Spinal cord (tissue), 10 donors: Measurements from ENCODE around the gene C2orf78. TPM values are rescaled to one million over a fixed set of nuclear protein-coding genes. Genes with fewer than 3 reads are reported as not detected.

Source experiments
- DNase-seq, 6 donors: peaks; one replicate each; pipeline versions ENCODE4 v3.0.0 to v3.0.0-alpha.2; 2013 to 2015; ENCODE audit warnings: low spot score in 6 of 6, low read depth in 4 of 6
- H3K27ac ChIP-seq: one replicate; pipeline ENCODE4 v1.5.1; 2013; ENCODE audit warnings: low read depth, low read length, control low read depth
- H3K27me3 ChIP-seq: one replicate; pipeline ENCODE4 v1.6.1; 2013; ENCODE audit warnings: low read length; ENCODE audit not compliant: control insufficient read depth, insufficient read depth
- H3K36me3 ChIP-seq: one replicate; pipeline ENCODE4 v1.6.1; 2013; ENCODE audit warnings: low read length; ENCODE audit not compliant: control insufficient read depth, insufficient read depth
- H3K4me1 ChIP-seq: one replicate; pipeline ENCODE4 v1.6.1; 2013; ENCODE audit warnings: low read length; ENCODE audit not compliant: control insufficient read depth, insufficient read depth
- H3K4me3 ChIP-seq: one replicate; pipeline ENCODE4 v1.5.1; 2013; ENCODE audit warnings: low read depth, low read length, control low read depth
- H3K9me3 ChIP-seq: one replicate; pipeline ENCODE4 v1.6.1; 2013; ENCODE audit warnings: low read length; ENCODE audit not compliant: control insufficient read depth, insufficient read depth
- WGBS: methylation state at CpG from one replicate; pipeline ENCODE4 v1.1.5; 2013; ENCODE audit warnings: missing lambda C conversion rate; ENCODE audit not compliant: insufficient coverage; 5-methylcytosine and 5-hydroxymethylcytosine counted together
- polyA plus RNA-seq, 2 donors: library from polyadenylated mRNA; unstranded; fragments of 120-200 nt; gene quantifications; one replicate each; pipeline ENCODE4 v1.2.1, GENCODE V29; 2013; ENCODE audit not compliant: insufficient read length in 2 of 2
- total RNA-seq, 2 donors: library from RNA; depleted of rRNA in 1 of 2; stranded (reverse); fragments of 120-200 nt in 1 of 2; fragments of >200 nt in 1 of 2; gene quantifications; one replicate each; pipeline versions ENCODE4 v1.2.3 to v1.2.4, GENCODE V29; 2013 to 2014
- donor health status: healthy.

The C2orf78 gene
- total and polyA plus RNA-seq, 4 donors = not detected

GRCh38 chr2:73832930-73833329, 48.9 kb downstream of the C2orf78 start:
- Histone ChIP-seq H3K27me3 (no peaks in the 10 kb centered on the region), H3K4me1 (peaks cover 7% of the 10 kb centered on the region), H3K36me3 (peaks cover 23% of the 10 kb centered on the region), H3K27ac (no peak overlapping the region), H3K9me3 (no peaks in the 10 kb centered on the region), H3K4me3 (no peak overlapping the region)
- DNase-seq = no peak

- Histone ChIP-seq H3K36me3 (peaks cover 23% of the 10 kb centered on the region), H3K4me1 (no peaks in the 10 kb centered on the region), H3K27me3 (no peaks in the 10 kb centered on the region), H3K4me3 (no peak overlapping the region), H3K9me3 (no peaks in the 10 kb centered on the region), H3K27ac (no peak overlapping the region)
- 85% methylated on average over 7 of the region's 17 CpGs for WGBS
- DNase-seq = no peak
Observed at GRCh38 chr2:73836141-73836943, 52.4 kb downstream of the C2orf78 start.

GRCh38 chr2:73837847-73838585, 54.0 kb downstream of the C2orf78 start:
- peaks cover 26% of the 10 kb centered on the region for H3K36me3 ChIP-seq
- H3K4me1 ChIP-seq = no peaks in the 10 kb centered on the region
- DNase-seq = no peak
- no peaks in the 10 kb centered on the region for H3K27me3 ChIP-seq
- WGBS = 76% methylated on average over 4 of the region's 4 CpGs
- peak overlapping the region; percentile 31 for H3K27ac ChIP-seq
- no peak overlapping the region for H3K4me3 ChIP-seq
- no peaks in the 10 kb centered on the region for H3K9me3 ChIP-seq

GRCh38 chr2:73838889-73839534, 55.0 kb downstream of the C2orf78 start:
- no CpG with 5 or more reads among the region's 2 CpGs for WGBS
- peaks cover 22% of the 10 kb centered on the region for H3K36me3 ChIP-seq
- H3K27ac ChIP-seq = peak overlapping the region; percentile 31
- no peak overlapping the region for H3K4me3 ChIP-seq
- DNase-seq = peak in 2 of 6 donors; percentile 18 to 25
- H3K4me1 ChIP-seq = no peaks in the 10 kb centered on the region
- H3K9me3 ChIP-seq = no peaks in the 10 kb centered on the region
- no peaks in the 10 kb centered on the region for H3K27me3 ChIP-seq

- Histone ChIP-seq H3K27ac (no peak overlapping the region), H3K36me3 (peaks cover 22% of the 10 kb centered on the region), H3K4me3 (no peak overlapping the region), H3K9me3 (no peaks in the 10 kb centered on the region), H3K4me1 (no peaks in the 10 kb centered on the region), H3K27me3 (no peaks in the 10 kb centered on the region)
- DNase-seq = no peak
- WGBS = 73% methylated on average over 2 of the region's 3 CpGs
Observed at GRCh38 chr2:73839653-73840411, 55.8 kb downstream of the C2orf78 start.

- no peak for DNase-seq
- no peaks in the 10 kb centered on the region for H3K27me3 ChIP-seq
- 80% methylated on average over 1 of the region's 5 CpGs for WGBS
- H3K4me3 ChIP-seq = no peak overlapping the region
- H3K9me3 ChIP-seq = no peaks in the 10 kb centered on the region
- peaks cover 23% of the 10 kb centered on the region for H3K36me3 ChIP-seq
- H3K27ac ChIP-seq = no peak overlapping the region
- no peaks in the 10 kb centered on the region for H3K4me1 ChIP-seq
Observed at GRCh38 chr2:73841912-73842738, 58.1 kb downstream of the C2orf78 start.

GRCh38 chr2:73842739-73843019, 58.7 kb downstream of the C2orf78 start:
- Histone ChIP-seq H3K36me3 (peaks cover 25% of the 10 kb centered on the region), H3K9me3 (no peaks in the 10 kb centered on the region), H3K27ac (no peak overlapping the region), H3K4me1 (no peaks in the 10 kb centered on the region), H3K27me3 (no peaks in the 10 kb centered on the region), H3K4me3 (no peak overlapping the region)
- no peak for DNase-seq
- no CpG with 5 or more reads among the region's 1 CpG for WGBS

GRCh38 chr2:73844087-73844486, 60.1 kb downstream of the C2orf78 start:
- Histone ChIP-seq H3K36me3 (peaks cover 26% of the 10 kb centered on the region), H3K4me3 (no peak overlapping the region)
- 88% methylated on average over 1 of the region's 2 CpGs for WGBS

GRCh38 chr2:73850009-73850408, 66.0 kb downstream of the C2orf78 start:
- Histone ChIP-seq H3K27ac (no peak overlapping the region), H3K36me3 (peaks cover 63% of the 10 kb centered on the region), H3K9me3 (no peaks in the 10 kb centered on the region), H3K4me1 (no peaks in the 10 kb centered on the region), H3K27me3 (no peaks in the 10 kb centered on the region), H3K4me3 (no peak overlapping the region)
- DNase-seq = no peak
- WGBS = 88% methylated on average over 2 of the region's 2 CpGs

More at GRCh38 chr2:73844087-73844486, 60.1 kb downstream of the C2orf78 start:
- Histone ChIP-seq H3K9me3 (no peaks in the 10 kb centered on the region), H3K27ac (no peak overlapping the region), H3K4me1 (no peaks in the 10 kb centered on the region), H3K27me3 (no peaks in the 10 kb centered on the region)
- no peak for DNase-seq
